B cell (primary cell): ENCODE measurements around the gene COL6A1. TPM values are rescaled to one million over a fixed set of nuclear protein-coding genes. Genes with fewer than 3 reads are reported as not detected.

ENCODE experiments used
- ATAC-seq: fragments of 200-7000 bp; cut with Tn5 transposase; one replicate; pipeline ENCODE4 v1.10.0; 2021; ENCODE audit warnings: low read depth, mild to moderate bottlenecking, moderate number of reproducible peaks, moderate library complexity
- CTCF ChIA-PET: fragments of 350-600 bp; sonication (Branson Sonifier 250); formaldehyde crosslinking; loops from one replicate; lab custom pipeline; 2021; ENCODE audit warnings: antibody characterized with exemption, inconsistent platforms; lab: Charles Lee
- POLR2A ChIA-PET: fragments of 350-600 bp; sonication (Branson Sonifier 250); formaldehyde crosslinking; loops from one replicate; lab custom pipeline; 2021; ENCODE audit warnings: antibody characterized with exemption; lab: Charles Lee
- DNase-seq: peaks from one replicate; pipeline ENCODE4 v3.0.0; 2013
- H2AFZ ChIP-seq: 2 replicates; pipeline ENCODE4 v1.6.1; 2012; ENCODE audit warnings: mild to moderate bottlenecking, low read depth, low read length; ENCODE audit not compliant: insufficient read depth, poor library complexity, severe bottlenecking
- H3K27ac ChIP-seq, 2 donors: 1 replicate in 1 of 2; 2 replicates in 1 of 2; pipeline ENCODE4 v1.5.1; 2012 to 2013; ENCODE audit warnings: low read length in 2 of 2, mild to moderate bottlenecking in 2 of 2, moderate library complexity in 1 of 2
- H3K27me3 ChIP-seq, 4 experiments: fragments of 200-600 bp in 1 of 4; sonication (generic) in 1 of 4; replicated peaks in 1 of 4; 1 replicate in 2 of 4; 2 replicates in 2 of 4; pipeline versions ENCODE4 v1.6.1 to v1.7.0; 2013 to 2016; ENCODE audit warnings: low read length in 3 of 4, mild to moderate bottlenecking in 2 of 4, mixed read lengths in 1 of 4, moderate library complexity in 1 of 4; ENCODE audit not compliant: insufficient read depth in 4 of 4, control insufficient read depth in 3 of 4; ENCODE audit errors: control extremely low read depth in 1 of 4
- H3K36me3 ChIP-seq, 2 experiments: replicated peaks in 1 of 2; 1 replicate in 1 of 2; 2 replicates in 1 of 2; pipeline versions ENCODE4 v1.6.1 to v1.7.1; 2013; ENCODE audit warnings: low read length in 1 of 2; ENCODE audit not compliant: insufficient read depth in 2 of 2, control insufficient read depth in 1 of 2; ENCODE audit errors: control extremely low read depth in 1 of 2, extremely low read depth in 1 of 2
- H3K4me1 ChIP-seq, 2 donors: fragments of 200-600 bp in 1 of 2; sonication (generic) in 1 of 2; 1 replicate in 1 of 2; 2 replicates in 1 of 2; pipeline versions ENCODE4 v1.5.1 to v1.6.1; 2013 to 2017; ENCODE audit warnings: low read length in 2 of 2; ENCODE audit not compliant: control insufficient read depth in 2 of 2, insufficient read depth in 2 of 2
- H3K4me2 ChIP-seq: replicated peaks from 2 replicates; pipeline ENCODE3; 2012; ENCODE audit warnings: mild to moderate bottlenecking, low read depth, low read length; ENCODE audit not compliant: poor library complexity, severe bottlenecking
- H3K4me3 ChIP-seq, 5 experiments: fragments of 200-600 bp in 1 of 5; sonication (generic) in 1 of 5; 1 replicate in 3 of 5; 2 replicates in 2 of 5; pipeline versions ENCODE4 v1.5.1 to v1.7.0; 2011 to 2016; ENCODE audit warnings: low read length in 4 of 5, mild to moderate bottlenecking in 4 of 5, low read depth in 2 of 5, control low read depth in 1 of 5, moderate library complexity in 1 of 5; ENCODE audit not compliant: insufficient read depth in 1 of 5; ENCODE audit errors: control extremely low read depth in 1 of 5, extremely low read depth in 1 of 5
- H3K79me2 ChIP-seq: fragments of 200-600 bp; sonication (generic); one replicate; pipeline ENCODE4 v1.6.0; 2016; ENCODE audit warnings: low read length; ENCODE audit not compliant: control insufficient read depth, insufficient read depth
- H3K9ac ChIP-seq: fragments of 200-600 bp; sonication (generic); 2 replicates; pipeline ENCODE4 v1.6.1; 2017; ENCODE audit warnings: mild to moderate bottlenecking, low read length, moderate library complexity
- H3K9me3 ChIP-seq, 3 donors: one replicate each; pipeline versions ENCODE4 v1.6.1 to v1.7.1; 2013; ENCODE audit warnings: low read length in 2 of 3; ENCODE audit not compliant: control insufficient read depth in 2 of 3, insufficient read depth in 1 of 3; ENCODE audit errors: control extremely low read depth in 1 of 3
- H4K20me1 ChIP-seq: 2 replicates; pipeline ENCODE4 v1.6.0; 2012; ENCODE audit warnings: mild to moderate bottlenecking, low read length; ENCODE audit not compliant: insufficient read depth, control insufficient read depth, poor library complexity, severe bottlenecking
- H3K27ac Mint-ChIP-seq: one replicate; pipeline ENCODE4 v1.8.0; 2021; ENCODE audit warnings: mixed read lengths
- H3K27me3 Mint-ChIP-seq: one replicate; pipeline ENCODE4 v1.8.0; 2021; ENCODE audit warnings: mixed read lengths
- H3K4me1 Mint-ChIP-seq: one replicate; pipeline ENCODE4 v1.8.0; 2021; ENCODE audit warnings: mixed read lengths
- H3K4me3 Mint-ChIP-seq: one replicate; pipeline ENCODE4 v1.8.0; 2021; ENCODE audit warnings: mixed read lengths
- H3K9me3 Mint-ChIP-seq: one replicate; pipeline ENCODE4 v1.8.0; 2022; ENCODE audit warnings: mixed read lengths; ENCODE audit not compliant: insufficient read depth
- CTCF ChIP-seq: fragments of 200-600 bp; IDR thresholded peaks from one replicate; pipeline ENCODE4 v1.8.0; 2022; ENCODE audit warnings: antibody characterized with exemption, mild to moderate bottlenecking
- EZH2 ChIP-seq: IDR thresholded peaks from 2 replicates; pipeline ENCODE4 v1.6.1; 2012; ENCODE audit warnings: borderline replicate concordance, low read depth, mild to moderate bottlenecking, moderate library complexity, low read length; ENCODE audit not compliant: insufficient read depth, poor library complexity, severe bottlenecking
- WGBS: methylation state at CpG from one replicate; pipeline ENCODE4 v1.1.5; 2013; ENCODE audit warnings: missing lambda C conversion rate; ENCODE audit not compliant: insufficient coverage; 5-methylcytosine and 5-hydroxymethylcytosine counted together
- intact Hi-C: fragments of 100-400 bp; cut with micrococcal nuclease; formaldehyde crosslinking; loops from one replicate; pipeline ENCODE4 v1.10.0; 2022
- polyA plus RNA-seq: library from polyadenylated mRNA; depleted of rRNA; stranded (reverse); fragments of >200 nt; gene quantifications from 2 replicates; pipeline ENCODE4 v1.2.3, GENCODE V29; 2012
- total RNA-seq, 2 donors: library from RNA; stranded (reverse); fragments of 120-200 nt in 1 of 2; gene quantifications; 1 replicate in 1 of 2; 2 replicates in 1 of 2; pipeline versions ENCODE4 v1.2.3 to v1.2.4, GENCODE V29; 2013 to 2022

COL6A1 gene
- total and polyA plus RNA-seq, 2 donors (not counting 1 experiment from before 2014, with no cell fraction given) = 0.39 to 0.67 TPM

GRCh38 chr21:45962531-45963231 lies 18.9 kb upstream of the COL6A1 start:
- no peak overlapping the region for H3K4me2 ChIP-seq
- Mint-ChIP-seq H3K4me3 (no peak overlapping the region), H3K27me3 (peaks cover 40% of the 10 kb centered on the region), H3K27ac (no peak overlapping the region), H3K4me1 (peaks cover 1% of the 10 kb centered on the region), H3K9me3 (peaks cover 9% of the 10 kb centered on the region)
- H4K20me1 ChIP-seq = no peaks in the 10 kb centered on the region
- no peaks in the 10 kb centered on the region for H3K4me1 ChIP-seq
- H3K9me3 ChIP-seq = peaks cover 0 to 41% (median 5%) of the 10 kb centered on the region in 3 donors
- ATAC-seq (no peak), DNase-seq (no peak)
- no peak overlapping the region for H3K27ac ChIP-seq
- H3K9ac ChIP-seq = no peak overlapping the region
- no peak overlapping the region for H3K4me3 ChIP-seq
- TF ChIP-seq EZH2 (no peak), CTCF (no peak)
- ChIA-PET CTCF (no interaction called here), POLR2A (no interaction called here)
- H3K27me3 ChIP-seq = peaks cover 0 to 10% (median 0%) of the 10 kb centered on the region in 4 experiments
- H3K36me3 ChIP-seq = no peaks in the 10 kb centered on the region
- WGBS = 83% methylated on average over 2 of the region's 4 CpGs
- H2AFZ ChIP-seq = no peak overlapping the region
- intact Hi-C loops = no loop called here
- no peaks in the 10 kb centered on the region for H3K79me2 ChIP-seq

DNA sequence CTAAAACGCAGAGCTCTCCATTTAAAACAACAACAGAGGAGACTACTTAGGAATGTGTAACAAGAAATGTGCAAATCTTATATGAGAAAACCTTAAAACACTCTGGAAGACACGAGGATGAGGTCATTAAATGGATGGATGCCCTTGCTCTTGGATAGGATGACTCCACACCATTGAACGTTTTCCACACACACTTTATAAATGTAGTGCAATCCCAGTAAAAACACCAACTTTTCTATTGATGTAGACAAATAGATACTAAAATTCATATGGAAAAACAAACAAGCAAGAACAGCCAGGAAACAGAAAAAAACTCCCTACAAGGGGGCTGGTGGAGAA lies 18.4 kb upstream of the COL6A1 start:
- POLR2A ChIA-PET = no interaction called here
- Histone ChIP-seq H3K4me3 (no peak overlapping the region), H3K27ac (no peak overlapping the region), H3K79me2 (no peaks in the 10 kb centered on the region), H3K4me2 (no peak overlapping the region), H3K36me3 (no peaks in the 10 kb centered on the region), H2AFZ (no peak overlapping the region), H4K20me1 (no peaks in the 10 kb centered on the region), H3K27me3 (peaks cover 0 to 10% (median 0%) of the 10 kb centered on the region in 4 experiments), H3K9ac (no peak overlapping the region), H3K4me1 (no peaks in the 10 kb centered on the region), H3K9me3 (peaks cover 0 to 41% (median 5%) of the 10 kb centered on the region in 3 donors)
- ATAC-seq (no peak), DNase-seq (no peak)
- H3K27me3 Mint-ChIP-seq = peaks cover 37% of the 10 kb centered on the region
- no peak overlapping the region for H3K27ac Mint-ChIP-seq
- peaks cover 1% of the 10 kb centered on the region for H3K4me1 Mint-ChIP-seq
- CTCF ChIA-PET = no interaction called here
- no CpG with 5 or more reads among the region's 3 CpGs for WGBS
- no peak for TF ChIP-seq CTCF
- TF ChIP-seq EZH2 = no peak
- no peak overlapping the region for H3K4me3 Mint-ChIP-seq
- peaks cover 9% of the 10 kb centered on the region for H3K9me3 Mint-ChIP-seq
- intact Hi-C loops = no loop called here
